HG03025 (cell line): ENCODE data around the gene SRGAP3.

Experiments used
- ATAC-seq: cut with Tn5 transposase; IDR thresholded peaks from one replicate; pipeline ENCODE4 v1.9.1; 2021; ENCODE audit warnings: mild to moderate bottlenecking, moderate library complexity; ENCODE audit not compliant: unreplicated experiment, low FRiP score

The SRGAP3 gene

GRCh38 chr3:9153904-9154619 lies 95.4 kb downstream of the SRGAP3 start:
- ATAC-seq: no peak

- no peak for ATAC-seq
These were observed 98.2 kb downstream of the SRGAP3 start for GRCh38 chr3:9151240-9151639.

- ATAC-seq: no peak
These were observed 99.9 kb downstream of the SRGAP3 start for GRCh38 chr3:9149566-9149965.

- ATAC-seq: no peak
These were observed 101.6 kb downstream of the SRGAP3 start for GRCh38 chr3:9147896-9148266.

GRCh38 chr3:9147215-9147895 lies 102.1 kb downstream of the SRGAP3 start:
- peak; percentile 70 for ATAC-seq

- no peak for ATAC-seq
These were observed 102.9 kb downstream of the SRGAP3 start for GRCh38 chr3:9146367-9147071.

- ATAC-seq: no peak
These were observed 106.3 kb downstream of the SRGAP3 start for GRCh38 chr3:9143184-9143583.

- no peak for ATAC-seq
These were observed 107.1 kb downstream of the SRGAP3 start for GRCh38 chr3:9142362-9142761.

- ATAC-seq: no peak
These were observed 107.5 kb downstream of the SRGAP3 start for GRCh38 chr3:9141928-9142289.

GRCh38 chr3:9139366-9139765 lies 110.1 kb downstream of the SRGAP3 start:
- ATAC-seq: no peak

- no peak for ATAC-seq
These were observed 111.8 kb downstream of the SRGAP3 start for GRCh38 chr3:9137676-9138075.

GRCh38 chr3:9136746-9137465 lies 112.5 kb downstream of the SRGAP3 start:
- no peak for ATAC-seq

GRCh38 chr3:9135930-9136525 lies 113.4 kb downstream of the SRGAP3 start:
- ATAC-seq: no peak

- no peak for ATAC-seq
These were observed 113.9 kb downstream of the SRGAP3 start for GRCh38 chr3:9135526-9135925.

- no peak for ATAC-seq
These were observed 115.8 kb downstream of the SRGAP3 start for GRCh38 chr3:9133656-9134055.

- no peak for ATAC-seq
These were observed 118.8 kb downstream of the SRGAP3 start for GRCh38 chr3:9130345-9131305.

GRCh38 chr3:9129365-9129764 lies 120.1 kb downstream of the SRGAP3 start:
- no peak for ATAC-seq

- ATAC-seq: no peak
These were observed 124.0 kb downstream of the SRGAP3 start for GRCh38 chr3:9125278-9125951.

GRCh38 chr3:9124730-9125129 lies 124.7 kb downstream of the SRGAP3 start:
- ATAC-seq: no peak
